Measurements from ENCODE around the gene NPC1L1. TPM values are rescaled to one million over a fixed set of nuclear protein-coding genes. Genes with fewer than 3 reads are reported as not detected.

Gene NPC1L1
- total and polyA plus RNA-seq, 7 donors = 0.09 to 0.83 (median 0.36) TPM; not detected in 2

GRCh38 chr7:44477063-44477830 is 63.9 kb downstream of the NPC1L1 start:
- H3K9me3 ChIP-seq = no peaks in the 10 kb centered on the region
- TF ChIP-seq EP300 (IDR thresholded peaks at IDR 0.05) (no peak), CTCF (IDR thresholded peaks at IDR 0.05) (peak; percentile 68 to 92 (median 76)), POLR2A (IDR thresholded peaks at IDR 0.05) (no peak), POLR2AphosphoS5 (IDR thresholded peaks at IDR 0.05) (no peak)
- intact Hi-C loops (cut with DNase I) = loop anchor here (1.0 kb wide), 1 partner anchor 236 kb away; no protein-coding TSS in a partner anchor
- DNase-seq = no peak
- H3K36me3 ChIP-seq = peaks cover 8 to 66% (median 26%) of the 10 kb centered on the region in 4 donors
- H3K4me3 ChIP-seq = no peak overlapping the region
- H3K27me3 ChIP-seq = no peaks in the 10 kb centered on the region
- peaks cover 0 to 25% (median 9%) of the 10 kb centered on the region in 4 donors for H3K4me1 ChIP-seq
- no peak overlapping the region for H3K27ac ChIP-seq
- WGBS, 2 donors = 42 to 53% methylated on average over 6 of the region's 6 CpGs

GRCh38 chr7:44476313-44476712 is 64.8 kb downstream of the NPC1L1 start:
- WGBS, 2 donors = 77 to 82% methylated on average over 5 of the region's 5 CpGs
- peaks cover 4 to 64% (median 18%) of the 10 kb centered on the region in 4 donors for H3K36me3 ChIP-seq

GRCh38 chr7:44473295-44473694 is 67.8 kb downstream of the NPC1L1 start:
- Histone ChIP-seq H3K27ac (no peak overlapping the region), H3K4me1 (peaks cover 0 to 34% (median 16%) of the 10 kb centered on the region in 4 donors), H3K27me3 (no peaks in the 10 kb centered on the region), H3K36me3 (peaks cover 0 to 38% (median 5%) of the 10 kb centered on the region in 4 donors), H3K4me3 (no peak overlapping the region), H3K9me3 (no peaks in the 10 kb centered on the region)
- DNase-seq = no peak
- TF ChIP-seq POLR2A (IDR thresholded peaks at IDR 0.05) = no peak
- no peak for TF ChIP-seq EP300 (IDR thresholded peaks at IDR 0.05)
- TF ChIP-seq CTCF (IDR thresholded peaks at IDR 0.05) = no peak
- no peak for TF ChIP-seq POLR2AphosphoS5 (IDR thresholded peaks at IDR 0.05)
- intact Hi-C loops (cut with DNase I) = no loop called here
- 79 to 84% methylated on average over 3 of the region's 3 CpGs for WGBS, 2 donors

More at GRCh38 chr7:44476313-44476712, 64.8 kb downstream of the NPC1L1 start:
- intact Hi-C loops (cut with DNase I) = no loop called here
- H3K4me1 ChIP-seq = peaks cover 0 to 25% (median 9%) of the 10 kb centered on the region in 4 donors
- H3K9me3 ChIP-seq = no peaks in the 10 kb centered on the region
- DNase-seq = no peak
- no peak overlapping the region for H3K4me3 ChIP-seq
- no peaks in the 10 kb centered on the region for H3K27me3 ChIP-seq
- no peak for TF ChIP-seq POLR2A (IDR thresholded peaks at IDR 0.05)
- TF ChIP-seq POLR2AphosphoS5 (IDR thresholded peaks at IDR 0.05) = no peak
- TF ChIP-seq EP300 (IDR thresholded peaks at IDR 0.05) = no peak
- no peak for TF ChIP-seq CTCF (IDR thresholded peaks at IDR 0.05)
- no peak overlapping the region for H3K27ac ChIP-seq

GRCh38 chr7:44472843-44473242 is 68.3 kb downstream of the NPC1L1 start:
- Histone ChIP-seq H3K4me3 (no peak overlapping the region), H3K27ac (no peak overlapping the region), H3K9me3 (no peaks in the 10 kb centered on the region), H3K27me3 (no peaks in the 10 kb centered on the region), H3K36me3 (peaks cover 0 to 39% (median 5%) of the 10 kb centered on the region in 4 donors), H3K4me1 (peaks cover 0 to 34% (median 16%) of the 10 kb centered on the region in 4 donors)
- no peak for DNase-seq
- TF ChIP-seq EP300 (IDR thresholded peaks at IDR 0.05) (no peak), CTCF (IDR thresholded peaks at IDR 0.05) (no peak), POLR2AphosphoS5 (IDR thresholded peaks at IDR 0.05) (no peak), POLR2A (IDR thresholded peaks at IDR 0.05) (no peak)
- intact Hi-C loops (cut with DNase I) = no loop called here
- 61 to 68% methylated on average over 3 of the region's 3 CpGs for WGBS, 2 donors
